ENCODE measurements around the gene CCDC137. TPM values are rescaled to one million over a fixed set of nuclear protein-coding genes. Genes with fewer than 3 reads are reported as not detected.

The CCDC137 gene
- total RNA-seq, 2 donors from 2014 or later, result 35.8 to 44.2 TPM

DNA sequence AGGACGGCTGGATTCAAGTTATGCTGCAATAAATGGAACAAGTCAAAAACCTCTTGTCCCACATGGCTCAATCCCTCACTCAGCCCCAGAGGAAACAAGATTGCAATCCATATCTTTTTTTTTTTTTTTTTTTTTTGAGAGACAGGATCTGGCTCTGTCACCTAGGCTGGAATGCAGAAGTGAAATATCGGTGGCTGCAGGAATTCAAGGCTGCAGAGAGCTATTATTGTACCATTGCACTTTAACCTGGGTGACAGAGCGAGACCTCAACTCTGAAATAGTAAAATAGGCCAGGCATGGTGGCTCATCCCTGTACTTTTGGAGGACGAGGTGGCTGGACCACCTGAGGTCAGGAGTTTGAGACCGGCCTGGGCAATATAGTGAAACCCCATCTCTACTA lies 7.5 kb upstream of the CCDC137 start:
- H3K36me3 ChIP-seq (ENCODE audit: control insufficient read depth, insufficient read depth, low read length), result no peaks in the 10 kb centered on the region
- H3K36me3 Mint-ChIP-seq (ENCODE audit: low read depth), result no peaks in the 10 kb centered on the region
- H3K9ac ChIP-seq (ENCODE audit: extremely low read depth, low read length, poor library complexity, severe bottlenecking), result no peak overlapping the region
- H3K27ac Mint-ChIP-seq, result no peak overlapping the region
- H3K9me3 Mint-ChIP-seq, result no peaks in the 10 kb centered on the region
- H3K27me3 Mint-ChIP-seq (ENCODE audit: insufficient read depth), result no peaks in the 10 kb centered on the region
- H3K27ac ChIP-seq (ENCODE audit: low read depth, low read length), result no peak overlapping the region
- WGBS, 2 experiments (ENCODE audit: insufficient coverage in 1 of 2, insufficient read length in 1 of 2), result 81 to 90% methylated on average over 4 to 5 of the region's 5 CpGs
- H3K4me1 Mint-ChIP-seq, result no peaks in the 10 kb centered on the region
- H3K9me3 ChIP-seq (ENCODE audit: control insufficient read depth, low read length), result no peaks in the 10 kb centered on the region
- no peak for DNase-seq
- H3K4me1 ChIP-seq (ENCODE audit: control insufficient read depth, insufficient read depth, low read length), result peaks cover 13% of the 10 kb centered on the region
- H3K4me3 ChIP-seq (ENCODE audit: low read length), result no peak overlapping the region
- H3K4me3 Mint-ChIP-seq, result no peak overlapping the region
- TF ChIP-seq, protein P1, sequence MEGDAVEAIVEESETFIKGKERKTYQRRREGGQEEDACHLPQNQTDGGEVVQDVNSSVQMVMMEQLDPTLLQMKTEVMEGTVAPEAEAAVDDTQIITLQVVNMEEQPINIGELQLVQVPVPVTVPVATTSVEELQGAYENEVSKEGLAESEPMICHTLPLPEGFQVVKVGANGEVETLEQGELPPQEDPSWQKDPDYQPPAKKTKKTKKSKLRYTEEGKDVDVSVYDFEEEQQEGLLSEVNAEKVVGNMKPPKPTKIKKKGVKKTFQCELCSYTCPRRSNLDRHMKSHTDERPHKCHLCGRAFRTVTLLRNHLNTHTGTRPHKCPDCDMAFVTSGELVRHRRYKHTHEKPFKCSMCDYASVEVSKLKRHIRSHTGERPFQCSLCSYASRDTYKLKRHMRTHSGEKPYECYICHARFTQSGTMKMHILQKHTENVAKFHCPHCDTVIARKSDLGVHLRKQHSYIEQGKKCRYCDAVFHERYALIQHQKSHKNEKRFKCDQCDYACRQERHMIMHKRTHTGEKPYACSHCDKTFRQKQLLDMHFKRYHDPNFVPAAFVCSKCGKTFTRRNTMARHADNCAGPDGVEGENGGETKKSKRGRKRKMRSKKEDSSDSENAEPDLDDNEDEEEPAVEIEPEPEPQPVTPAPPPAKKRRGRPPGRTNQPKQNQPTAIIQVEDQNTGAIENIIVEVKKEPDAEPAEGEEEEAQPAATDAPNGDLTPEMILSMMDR (conservative IDR thresholded peaks at IDR 0.05), result no peak
- no peaks in the 10 kb centered on the region for H3K27me3 ChIP-seq (ENCODE audit: control insufficient read depth, insufficient read depth, low read length, poor library complexity, severe bottlenecking)

DNA sequence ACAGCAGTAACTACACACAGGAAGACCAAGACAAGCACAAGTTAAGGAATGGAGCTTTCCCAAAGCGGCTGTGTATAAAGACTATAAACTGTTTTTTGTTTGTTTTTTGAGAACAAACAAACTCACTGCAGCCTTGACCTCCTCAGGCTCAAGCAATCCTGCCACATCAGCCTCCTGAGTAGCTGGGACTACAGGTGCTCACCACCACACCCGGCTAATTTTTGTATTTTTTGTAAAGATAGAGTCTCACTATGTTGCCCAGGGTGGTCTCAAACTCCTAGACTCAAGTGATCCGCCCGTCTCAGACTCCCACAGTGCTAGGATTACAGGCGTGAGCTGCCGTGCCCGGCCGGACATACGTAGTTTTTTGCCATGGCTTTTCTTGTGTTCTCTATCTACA lies 6.1 kb upstream of the CCDC137 start:
- H3K4me3 Mint-ChIP-seq, result no peak overlapping the region
- no peaks in the 10 kb centered on the region for H3K27me3 Mint-ChIP-seq (ENCODE audit: insufficient read depth)
- H3K9me3 Mint-ChIP-seq, result no peaks in the 10 kb centered on the region
- Histone ChIP-seq H3K4me3 (ENCODE audit: low read length) (no peak overlapping the region), H3K27ac (ENCODE audit: low read depth, low read length) (no peak overlapping the region), H3K9me3 (ENCODE audit: control insufficient read depth, low read length) (no peaks in the 10 kb centered on the region), H3K27me3 (ENCODE audit: control insufficient read depth, insufficient read depth, low read length, poor library complexity, severe bottlenecking) (no peaks in the 10 kb centered on the region), H3K9ac (ENCODE audit: extremely low read depth, low read length, poor library complexity, severe bottlenecking) (no peak overlapping the region), H3K36me3 (ENCODE audit: control insufficient read depth, insufficient read depth, low read length) (peaks cover 5% of the 10 kb centered on the region), H3K4me1 (ENCODE audit: control insufficient read depth, insufficient read depth, low read length) (peaks cover 11% of the 10 kb centered on the region)
- 90 to 94% methylated on average over 8 to 9 of the region's 9 CpGs for whole genome bisulfite sequencing, 2 experiments (ENCODE audit: insufficient coverage in 1 of 2, insufficient read length in 1 of 2)
- H3K27ac Mint-ChIP-seq, result no peak overlapping the region
- peaks cover 8% of the 10 kb centered on the region for H3K36me3 Mint-ChIP-seq (ENCODE audit: low read depth)
- TF ChIP-seq, protein P1 (conservative IDR thresholded peaks at IDR 0.05), result no peak
- H3K4me1 Mint-ChIP-seq, result no peaks in the 10 kb centered on the region
- no peak for DNase-seq

GRCh38 chr17:81662002-81662401 lies 4.5 kb upstream of the CCDC137 start:
- H3K9me3 Mint-ChIP-seq, result no peaks in the 10 kb centered on the region
- no peak overlapping the region for H3K4me3 Mint-ChIP-seq
- 94 to 100% methylated on average over 1 to 4 of the region's 4 CpGs for WGBS, 2 experiments (ENCODE audit: insufficient coverage in 1 of 2, insufficient read length in 1 of 2)
- TF ChIP-seq, protein P1 (conservative IDR thresholded peaks at IDR 0.05), result no peak
- Histone ChIP-seq H3K4me3 (ENCODE audit: low read length) (no peak overlapping the region), H3K4me1 (ENCODE audit: control insufficient read depth, insufficient read depth, low read length) (peaks cover 5% of the 10 kb centered on the region), H3K27ac (ENCODE audit: low read depth, low read length) (no peak overlapping the region), H3K27me3 (ENCODE audit: control insufficient read depth, insufficient read depth, low read length, poor library complexity, severe bottlenecking) (no peaks in the 10 kb centered on the region), H3K36me3 (ENCODE audit: control insufficient read depth, insufficient read depth, low read length) (peaks cover 5% of the 10 kb centered on the region), H3K9ac (ENCODE audit: extremely low read depth, low read length, poor library complexity, severe bottlenecking) (no peak overlapping the region), H3K9me3 (ENCODE audit: control insufficient read depth, low read length) (no peaks in the 10 kb centered on the region)
- H3K4me1 Mint-ChIP-seq, result peaks cover under 1% of the 10 kb centered on the region
- no peaks in the 10 kb centered on the region for H3K27me3 Mint-ChIP-seq (ENCODE audit: insufficient read depth)
- H3K36me3 Mint-ChIP-seq (ENCODE audit: low read depth), result peaks cover 9% of the 10 kb centered on the region
- H3K27ac Mint-ChIP-seq, result no peak overlapping the region
- no peak for DNase-seq

Measured in endodermal cell (in vitro differentiated cells).